GM06990 (cell line): ENCODE results near the gene VWA3B.

Experiments used
- DNase-seq: peaks from one replicate; pipeline ENCODE4 v3.0.0-alpha.2; 2011; ENCODE audit not compliant: insufficient read length; ENCODE audit errors: extremely low read depth
- H3K27me3 ChIP-seq: replicated peaks from 2 replicates; pipeline ENCODE4 v1.6.0; 2011; ENCODE audit warnings: low read length; ENCODE audit not compliant: control insufficient read depth, insufficient read depth
- H3K36me3 ChIP-seq: 2 replicates; pipeline ENCODE4 v1.5.1; 2011; ENCODE audit warnings: low read length; ENCODE audit not compliant: control insufficient read depth, insufficient read depth
- H3K4me3 ChIP-seq: replicated peaks from 2 replicates; pipeline ENCODE4 v1.5.1; 2011; ENCODE audit warnings: low read depth, mild to moderate bottlenecking, control low read depth, low read length
- CTCF ChIP-seq: IDR thresholded peaks from 2 replicates; pipeline ENCODE4 v1.5.1; 2011; ENCODE audit warnings: low read length, control low read depth, mild to moderate bottlenecking, inconsistent platforms; ENCODE audit not compliant: insufficient read depth, poor library complexity, severe bottlenecking

VWA3B gene

GRCh38 chr2:98333922-98334321, 247.0 kb downstream of the VWA3B start:
- no peak for TF ChIP-seq CTCF
- H3K4me3 ChIP-seq: no peak overlapping the region
- DNase-seq: no peak
- H3K27me3 ChIP-seq: no peaks in the 10 kb centered on the region
- no peaks in the 10 kb centered on the region for H3K36me3 ChIP-seq

- Histone ChIP-seq H3K27me3 (no peaks in the 10 kb centered on the region; the same call in 1 of the 2 replicates), H3K36me3 (no peaks in the 10 kb centered on the region), H3K4me3 (no peak overlapping the region)
- no peak for DNase-seq
- no peak for TF ChIP-seq CTCF
Measured at GRCh38 chr2:98334439-98335078, 247.6 kb downstream of the VWA3B start.

GRCh38 chr2:98335271-98335670, 248.3 kb downstream of the VWA3B start:
- TF ChIP-seq CTCF: no peak
- no peak for DNase-seq
- Histone ChIP-seq H3K27me3 (no peaks in the 10 kb centered on the region; the same call in 1 of the 2 replicates), H3K36me3 (no peaks in the 10 kb centered on the region), H3K4me3 (no peak overlapping the region)

- H3K4me3 ChIP-seq: no peak overlapping the region
- TF ChIP-seq CTCF: no peak
- H3K36me3 ChIP-seq: no peaks in the 10 kb centered on the region
Measured at GRCh38 chr2:98341241-98341640, 254.3 kb downstream of the VWA3B start.

GRCh38 chr2:98343285-98343684, 256.3 kb downstream of the VWA3B start:
- no peak overlapping the region for H3K4me3 ChIP-seq
- no peaks in the 10 kb centered on the region; the same call in none of the 2 replicates for H3K27me3 ChIP-seq
- no peak for TF ChIP-seq CTCF
- no peak for DNase-seq
- no peaks in the 10 kb centered on the region for H3K36me3 ChIP-seq

More at GRCh38 chr2:98341241-98341640, 254.3 kb downstream of the VWA3B start:
- H3K27me3 ChIP-seq: no peaks in the 10 kb centered on the region; the same call in none of the 2 replicates
- no peak for DNase-seq
